BJ (cell line): ENCODE results near the gene LHPP. TPM values are rescaled to one million over a fixed set of nuclear protein-coding genes. Genes with fewer than 3 reads are reported as not detected.

Experiments used
- CTCF ChIA-PET: fragments of 350-600 bp; formaldehyde crosslinking; extraction: SDS; loops from one replicate; lab custom pipeline; 2021; ENCODE audit warnings: antibody characterized with exemption, inconsistent platforms; lab: Yijun Ruan, JAX
- POLR2A ChIA-PET: fragments of 300-600 bp; sonication (Branson Sonifier 250); formaldehyde crosslinking; extraction: SDS; loops from one replicate; lab custom pipeline; 2021; ENCODE audit warnings: antibody characterized with exemption; lab: Charles Lee
- DNase-seq: peaks from one replicate; pipeline ENCODE4 v3.0.0-alpha.2; 2011; ENCODE audit warnings: low read depth
- H3K27me3 ChIP-seq: 2 replicates; pipeline ENCODE4 v1.6.0; 2011; ENCODE audit warnings: low read length; ENCODE audit not compliant: control insufficient read depth, insufficient read depth
- H3K36me3 ChIP-seq: 2 replicates; pipeline ENCODE4 v1.5.1; 2011; ENCODE audit warnings: low read length; ENCODE audit not compliant: control insufficient read depth, insufficient read depth
- H3K4me3 ChIP-seq: 2 replicates; pipeline ENCODE4 v1.5.1; 2011; ENCODE audit warnings: low read depth, mild to moderate bottlenecking, control low read depth, low read length
- CTCF ChIP-seq: IDR thresholded peaks from 2 replicates; pipeline ENCODE4 v1.5.1; 2011; ENCODE audit warnings: low read depth, mild to moderate bottlenecking, control low read depth, inconsistent platforms, low read length, moderate library complexity; ENCODE audit not compliant: insufficient read depth
- polyA plus RNA-seq: library from polyadenylated mRNA; depleted of rRNA; stranded (reverse); fragments of >200 nt; gene quantifications from 2 replicates; pipeline ENCODE4 v1.2.3, GENCODE V29; 2011

Gene LHPP
- polyA plus RNA-seq, 1 experiment = 23.8 TPM

GRCh38 chr10:124477614-124478363 lies 16.2 kb downstream of the LHPP start:
- TF ChIP-seq CTCF = no peak
- Histone ChIP-seq H3K36me3 (no peaks in the 10 kb centered on the region), H3K27me3 (no peaks in the 10 kb centered on the region), H3K4me3 (no peak overlapping the region)
- DNase-seq = no peak
- CTCF ChIA-PET = interaction anchor here (0.8 kb wide), 1 partner anchor 52 kb away, joined by 3 read pairs; no protein-coding TSS in a partner anchor
- POLR2A ChIA-PET = no interaction called here

GRCh38 chr10:124478515-124478914 lies 16.9 kb downstream of the LHPP start:
- no peak overlapping the region for H3K4me3 ChIP-seq
- CTCF ChIA-PET = no interaction called here
- no peaks in the 10 kb centered on the region for H3K27me3 ChIP-seq
- H3K36me3 ChIP-seq = no peaks in the 10 kb centered on the region
- no peak for DNase-seq
- no peak for TF ChIP-seq CTCF
- POLR2A ChIA-PET = no interaction called here

GRCh38 chr10:124480860-124481259 lies 19.2 kb downstream of the LHPP start:
- H3K27me3 ChIP-seq = no peaks in the 10 kb centered on the region
- no peaks in the 10 kb centered on the region for H3K36me3 ChIP-seq
- ChIA-PET CTCF (no interaction called here), POLR2A (no interaction called here)
- H3K4me3 ChIP-seq = no peak overlapping the region
- TF ChIP-seq CTCF = no peak
- no peak for DNase-seq

GRCh38 chr10:124481717-124482116 lies 20.1 kb downstream of the LHPP start:
- POLR2A ChIA-PET = no interaction called here
- no peaks in the 10 kb centered on the region for H3K27me3 ChIP-seq
- no peak for DNase-seq
- H3K4me3 ChIP-seq = no peak overlapping the region
- no peaks in the 10 kb centered on the region for H3K36me3 ChIP-seq
- CTCF ChIA-PET = no interaction called here
- no peak for TF ChIP-seq CTCF

GRCh38 chr10:124482236-124482800 lies 20.7 kb downstream of the LHPP start:
- TF ChIP-seq CTCF = no peak
- H3K4me3 ChIP-seq = no peak overlapping the region
- ChIA-PET POLR2A (no interaction called here), CTCF (no interaction called here)
- H3K36me3 ChIP-seq = no peaks in the 10 kb centered on the region
- H3K27me3 ChIP-seq = no peaks in the 10 kb centered on the region
- no peak for DNase-seq
